A673 (cell line): Measurements from ENCODE around the gene DCHS1. TPM values are rescaled to one million over a fixed set of nuclear protein-coding genes. Genes with fewer than 3 reads are reported as not detected.

ENCODE experiments used
- BruUV-seq: library from RNA; stranded (reverse); fragments of 400-500 nt; replicated peaks from 2 replicates; lab custom pipeline; 2021; lab: Mats Ljungman, UMichigan
- CTCF ChIA-PET: fragments of 300-600 bp; sonication (Branson Sonifier 250); formaldehyde crosslinking; loops from one replicate; lab custom pipeline; 2022; ENCODE audit warnings: antibody characterized with exemption; lab: Charles Lee
- POLR2A ChIA-PET: fragments of 300-600 bp; sonication (Branson Sonifier 250); formaldehyde crosslinking; loops from one replicate; lab custom pipeline; 2022; ENCODE audit warnings: antibody characterized with exemption; ENCODE audit not compliant: low non-redundant PET; lab: Charles Lee
- DNase-seq: peaks from one replicate; pipeline ENCODE4 v3.0.0-alpha.2; 2015; ENCODE audit warnings: low spot score
- H3K27ac ChIP-seq: fragments of 200-600 bp; sonication (generic); 2 replicates; pipeline ENCODE4 v1.5.1; 2016; ENCODE audit warnings: mixed run types, low read depth, mild to moderate bottlenecking, mixed read lengths, antibody characterized with exemption, low read length; ENCODE audit not compliant: poor library complexity, severe bottlenecking
- H3K27me3 ChIP-seq: fragments of 200-600 bp; sonication (generic); replicated peaks from 2 replicates; pipeline ENCODE4 v1.6.1; 2017; ENCODE audit warnings: mixed run types, low read depth, mild to moderate bottlenecking, mixed read lengths, antibody characterized with exemption, low read length; ENCODE audit not compliant: insufficient read depth, poor library complexity
- H3K36me3 ChIP-seq: fragments of 200-600 bp; sonication (generic); 2 replicates; pipeline ENCODE4 v1.6.1; 2016; ENCODE audit warnings: mixed run types, mild to moderate bottlenecking, mixed read lengths, antibody characterized with exemption, low read length; ENCODE audit not compliant: insufficient read depth, poor library complexity, severe bottlenecking
- H3K4me1 ChIP-seq: fragments of 200-600 bp; sonication (generic); 2 replicates; pipeline ENCODE4 v1.6.1; 2017; ENCODE audit warnings: mixed run types, mild to moderate bottlenecking, mixed read lengths, antibody characterized with exemption, low read length; ENCODE audit not compliant: insufficient read depth, poor library complexity, severe bottlenecking
- H3K4me3 ChIP-seq: fragments of 200-600 bp; sonication (generic); 2 replicates; pipeline ENCODE4 v1.5.1; 2016; ENCODE audit warnings: low read depth, mixed run types, mild to moderate bottlenecking, mixed read lengths, low read length; ENCODE audit not compliant: poor library complexity, severe bottlenecking
- H3K9me3 ChIP-seq: fragments of 200-600 bp; sonication (generic); 2 replicates; pipeline ENCODE4 v1.6.1; 2016; ENCODE audit warnings: mixed run types, low read depth, mild to moderate bottlenecking, mixed read lengths, antibody characterized with exemption, low read length; ENCODE audit not compliant: poor library complexity, severe bottlenecking
- CTCF ChIP-seq: fragments of 300-800, 200-600 bp; sonication (generic); conservative IDR thresholded peaks from 2 replicates; pipeline ENCODE4 v1.5.1; 2017; ENCODE audit warnings: low read depth, mild to moderate bottlenecking, antibody characterized with exemption, low read length, moderate library complexity, mixed read lengths
- EZH2 ChIP-seq: fragments of 200-600 bp; sonication (generic); IDR thresholded peaks from 2 replicates; pipeline ENCODE4 v1.6.1; 2017; ENCODE audit warnings: borderline replicate concordance, low read depth, mild to moderate bottlenecking, mixed read lengths, antibody characterized with exemption, low read length; ENCODE audit not compliant: poor library complexity, severe bottlenecking
- intact Hi-C: fragments of 100-400 bp; cut with micrococcal nuclease; formaldehyde crosslinking; loops from one replicate; pipeline ENCODE4 v1.10.0; 2022; ENCODE audit not compliant: unreplicated experiment
- total RNA-seq: library from RNA; stranded (reverse); gene quantifications from 2 replicates; pipeline ENCODE4 v1.2.3, GENCODE V29; 2021

The DCHS1 gene
- total RNA-seq, 1 experiment from 2014 or later, result 17.6 TPM

DNA sequence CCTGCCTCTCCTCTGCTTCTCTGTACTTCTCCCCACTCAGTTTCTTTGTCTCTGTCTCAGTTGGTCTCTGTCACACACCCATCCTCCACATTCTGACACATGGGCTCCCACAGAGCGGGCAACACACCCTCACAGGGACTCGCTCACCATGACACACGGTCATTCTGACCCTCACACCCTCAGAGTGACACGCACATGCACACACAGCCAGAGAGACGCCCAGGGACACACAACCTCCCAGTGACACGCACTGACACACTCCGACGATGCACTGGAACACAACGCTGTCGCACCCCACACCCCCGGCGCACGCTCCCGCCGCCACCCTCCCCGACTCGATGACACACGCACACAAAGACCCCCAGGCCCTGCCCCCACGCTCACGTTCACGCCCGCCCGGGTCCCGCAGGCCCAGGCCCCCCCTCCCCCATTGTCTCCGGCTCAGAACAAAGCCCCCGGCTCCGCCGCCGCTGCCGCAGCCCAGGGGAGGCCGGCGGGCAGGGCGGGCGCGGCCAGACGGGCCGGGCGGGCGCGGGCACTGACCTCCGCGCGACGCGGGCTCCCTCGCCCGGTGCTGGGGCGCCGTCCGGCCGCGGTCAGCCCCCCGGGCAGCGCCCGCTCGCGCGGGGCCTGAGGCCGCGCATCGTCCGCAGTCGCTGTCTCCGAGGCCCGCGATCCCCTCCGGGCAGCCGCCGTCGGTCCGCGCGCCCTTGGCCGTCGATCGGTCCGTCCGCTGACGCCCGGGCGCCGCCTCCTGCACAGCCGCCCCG, 404 bp downstream of the DCHS1 start:
- Histone ChIP-seq H3K4me3 (peak overlapping the region; percentile 50), H3K9me3 (no peaks in the 10 kb centered on the region), H3K27me3 (no peaks in the 10 kb centered on the region), H3K27ac (no peak overlapping the region), H3K4me1 (no peaks in the 10 kb centered on the region), H3K36me3 (no peaks in the 10 kb centered on the region)
- no peak for TF ChIP-seq CTCF
- no peak for TF ChIP-seq EZH2
- ChIA-PET CTCF (no interaction called here), POLR2A (no interaction called here)
- peak; percentile 8 for DNase-seq
- no TSS peak for BruUV-seq
- intact Hi-C loops, result no loop called here

- TF ChIP-seq EZH2 (no peak), CTCF (no peak)
- CTCF ChIA-PET, result no interaction called here
- H3K27ac ChIP-seq, result no peak overlapping the region
- H3K4me1 ChIP-seq, result no peaks in the 10 kb centered on the region
- H3K4me3 ChIP-seq, result peak overlapping the region; percentile 50
- H3K9me3 ChIP-seq, result no peaks in the 10 kb centered on the region
- no peaks in the 10 kb centered on the region for H3K27me3 ChIP-seq
- BruUV-seq, result no TSS peak
- DNase-seq, result no peak
- POLR2A ChIA-PET, result no interaction called here
- intact Hi-C loops, result no loop called here
- no peaks in the 10 kb centered on the region for H3K36me3 ChIP-seq
Measured at GRCh38 chr11:6654281-6655019, 1.2 kb downstream of the DCHS1 start.

DNA sequence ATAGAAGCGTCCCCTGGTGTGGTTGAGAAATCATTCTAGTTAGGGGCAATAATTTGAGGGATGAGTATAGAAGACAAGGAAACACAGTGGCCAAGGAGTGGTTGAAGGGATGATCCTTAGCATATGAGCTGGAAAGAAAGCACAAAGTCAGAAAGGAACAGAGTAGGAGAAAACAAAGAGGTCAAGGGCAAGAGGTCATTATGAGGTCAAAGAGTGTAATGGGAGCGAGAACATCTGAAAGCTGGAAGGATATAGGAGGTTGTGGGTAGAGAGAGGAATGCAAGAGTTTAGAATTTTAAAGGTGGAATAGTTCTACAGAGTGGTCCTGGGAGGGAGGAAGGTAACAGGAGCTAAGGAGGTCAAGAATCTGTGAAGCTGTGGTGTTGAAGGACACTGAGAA, 2.0 kb downstream of the DCHS1 start:
- no peaks in the 10 kb centered on the region for H3K9me3 ChIP-seq
- intact Hi-C loops, result no loop called here
- TF ChIP-seq CTCF (no peak), EZH2 (no peak)
- no peaks in the 10 kb centered on the region for H3K36me3 ChIP-seq
- no peak overlapping the region for H3K27ac ChIP-seq
- H3K4me3 ChIP-seq, result no peak overlapping the region
- DNase-seq, result no peak
- ChIA-PET CTCF (no interaction called here), POLR2A (no interaction called here)
- H3K27me3 ChIP-seq, result no peaks in the 10 kb centered on the region
- no peaks in the 10 kb centered on the region for H3K4me1 ChIP-seq
- no TSS peak for BruUV-seq
